Osteocyte (in vitro differentiated cells): ENCODE results near the gene FBXL16. TPM values are rescaled to one million over a fixed set of nuclear protein-coding genes. Genes with fewer than 3 reads are reported as not detected.

Experiments used
- DNase-seq: peaks from one replicate; pipeline ENCODE4 v3.0.0; 2021; ENCODE audit warnings: mixed read lengths; ENCODE audit not compliant: unreplicated experiment; ENCODE audit errors: extremely low spot score
- H3K27ac Mint-ChIP-seq: one replicate; pipeline ENCODE4 v1.8.0; 2021; ENCODE audit warnings: mild to moderate bottlenecking, mixed read lengths; ENCODE audit not compliant: unreplicated experiment
- H3K27me3 Mint-ChIP-seq: one replicate; pipeline ENCODE4 v1.8.0; 2021; ENCODE audit warnings: mixed read lengths; ENCODE audit not compliant: unreplicated experiment
- H3K36me3 Mint-ChIP-seq: one replicate; pipeline ENCODE4 v1.8.0; 2021; ENCODE audit warnings: mixed read lengths; ENCODE audit not compliant: unreplicated experiment
- H3K4me1 Mint-ChIP-seq: one replicate; pipeline ENCODE4 v1.8.0; 2021; ENCODE audit warnings: mixed read lengths; ENCODE audit not compliant: unreplicated experiment
- H3K4me3 Mint-ChIP-seq: one replicate; pipeline ENCODE4 v1.8.0; 2021; ENCODE audit warnings: mild to moderate bottlenecking, moderate library complexity, mixed read lengths; ENCODE audit not compliant: unreplicated experiment
- H3K9me3 Mint-ChIP-seq: one replicate; pipeline ENCODE4 v1.8.0; 2021; ENCODE audit warnings: mixed read lengths; ENCODE audit not compliant: unreplicated experiment
- total RNA-seq: library from RNA; stranded (reverse); gene quantifications from 2 replicates; pipeline ENCODE4 v1.2.1, GENCODE V29; 2021
- TF ChIP-seq, protein P1 (sequence below): fragments of 200-600 bp; sonication (generic); IDR thresholded peaks from 2 replicates; pipeline ENCODE4 v1.5.0; 2021; ENCODE audit warnings: antibody characterized with exemption, mild to moderate bottlenecking, moderate library complexity

Gene FBXL16
- total RNA-seq, 1 donor from 2014 or later: 0.32 TPM

DNA sequence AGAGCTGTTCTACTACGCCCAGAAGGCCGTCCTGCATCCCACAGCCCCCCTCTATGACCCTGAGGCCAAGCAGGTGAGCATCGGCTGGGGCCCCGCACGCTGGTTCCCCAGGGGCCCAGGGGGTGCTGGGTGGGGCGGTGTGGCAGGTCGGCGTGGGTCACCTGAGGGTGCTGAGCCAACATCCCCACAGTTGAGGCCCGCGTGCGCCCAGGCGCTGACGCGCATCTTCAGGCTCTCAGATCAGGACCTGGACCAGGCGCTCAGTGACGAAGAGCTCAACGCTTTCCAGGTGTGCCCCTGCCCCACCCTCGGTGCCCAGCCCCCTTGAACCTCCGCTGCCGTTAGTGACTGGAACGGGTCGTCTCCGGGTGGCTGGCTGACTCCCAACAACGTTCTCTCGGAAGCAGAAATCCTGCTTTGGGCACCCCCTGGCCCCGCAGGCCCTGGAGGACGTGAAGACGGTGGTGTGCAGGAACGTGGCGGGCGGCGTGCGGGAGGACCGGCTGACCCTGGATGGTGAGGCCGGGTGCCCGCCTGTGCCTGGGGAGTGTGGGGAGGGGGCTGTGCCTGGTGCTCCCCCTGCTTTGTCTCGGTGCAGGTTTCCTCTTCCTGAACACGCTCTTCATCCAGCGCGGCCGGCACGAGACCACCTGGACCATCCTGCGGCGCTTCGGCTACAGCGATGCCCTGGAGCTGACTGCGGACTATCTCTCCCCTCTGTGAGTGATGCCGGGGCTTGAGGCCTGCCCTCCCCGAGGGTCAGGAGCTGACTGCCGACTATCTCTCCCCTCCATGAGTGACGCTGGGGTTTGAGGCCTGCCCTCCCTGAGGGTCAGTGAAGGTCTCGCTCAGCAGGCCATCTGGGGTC, 34.9 kb downstream of the FBXL16 start:
- no peaks in the 10 kb centered on the region for H3K9me3 Mint-ChIP-seq
- H3K4me1 Mint-ChIP-seq: peaks cover 12% of the 10 kb centered on the region
- no peak overlapping the region for H3K27ac Mint-ChIP-seq
- DNase-seq: no peak
- H3K4me3 Mint-ChIP-seq: no peak overlapping the region
- TF ChIP-seq, protein P1, sequence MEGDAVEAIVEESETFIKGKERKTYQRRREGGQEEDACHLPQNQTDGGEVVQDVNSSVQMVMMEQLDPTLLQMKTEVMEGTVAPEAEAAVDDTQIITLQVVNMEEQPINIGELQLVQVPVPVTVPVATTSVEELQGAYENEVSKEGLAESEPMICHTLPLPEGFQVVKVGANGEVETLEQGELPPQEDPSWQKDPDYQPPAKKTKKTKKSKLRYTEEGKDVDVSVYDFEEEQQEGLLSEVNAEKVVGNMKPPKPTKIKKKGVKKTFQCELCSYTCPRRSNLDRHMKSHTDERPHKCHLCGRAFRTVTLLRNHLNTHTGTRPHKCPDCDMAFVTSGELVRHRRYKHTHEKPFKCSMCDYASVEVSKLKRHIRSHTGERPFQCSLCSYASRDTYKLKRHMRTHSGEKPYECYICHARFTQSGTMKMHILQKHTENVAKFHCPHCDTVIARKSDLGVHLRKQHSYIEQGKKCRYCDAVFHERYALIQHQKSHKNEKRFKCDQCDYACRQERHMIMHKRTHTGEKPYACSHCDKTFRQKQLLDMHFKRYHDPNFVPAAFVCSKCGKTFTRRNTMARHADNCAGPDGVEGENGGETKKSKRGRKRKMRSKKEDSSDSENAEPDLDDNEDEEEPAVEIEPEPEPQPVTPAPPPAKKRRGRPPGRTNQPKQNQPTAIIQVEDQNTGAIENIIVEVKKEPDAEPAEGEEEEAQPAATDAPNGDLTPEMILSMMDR: no peak
- no peaks in the 10 kb centered on the region for H3K27me3 Mint-ChIP-seq
- H3K36me3 Mint-ChIP-seq: peaks cover 5% of the 10 kb centered on the region

DNA sequence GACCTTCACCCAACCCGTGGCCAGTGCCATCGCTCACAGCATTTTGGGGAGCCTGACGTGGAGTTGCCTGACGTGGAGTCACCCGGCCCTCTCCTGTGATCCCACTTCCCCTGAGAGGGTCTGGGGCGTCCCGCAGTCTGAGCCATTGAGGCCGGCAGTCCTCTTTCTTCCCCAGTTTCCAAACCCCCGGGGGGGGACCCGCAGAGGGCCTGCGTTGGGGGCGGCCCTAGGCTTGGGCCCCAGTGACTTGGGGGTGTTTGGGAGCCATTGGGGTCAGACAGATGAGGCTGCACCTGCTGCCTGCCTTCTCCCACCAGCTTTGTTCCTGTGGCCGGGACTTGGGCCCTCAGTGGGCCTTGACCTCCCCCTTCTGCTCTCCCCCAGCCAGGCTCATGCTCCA, 35.9 kb downstream of the FBXL16 start:
- TF ChIP-seq, protein P1: no peak
- H3K27ac Mint-ChIP-seq: no peak overlapping the region
- no peaks in the 10 kb centered on the region for H3K27me3 Mint-ChIP-seq
- peak overlapping the region; percentile 76 for H3K4me3 Mint-ChIP-seq
- peaks cover 6% of the 10 kb centered on the region for H3K4me1 Mint-ChIP-seq
- no peaks in the 10 kb centered on the region for H3K9me3 Mint-ChIP-seq
- DNase-seq: no peak
- H3K36me3 Mint-ChIP-seq: peaks cover 5% of the 10 kb centered on the region

DNA sequence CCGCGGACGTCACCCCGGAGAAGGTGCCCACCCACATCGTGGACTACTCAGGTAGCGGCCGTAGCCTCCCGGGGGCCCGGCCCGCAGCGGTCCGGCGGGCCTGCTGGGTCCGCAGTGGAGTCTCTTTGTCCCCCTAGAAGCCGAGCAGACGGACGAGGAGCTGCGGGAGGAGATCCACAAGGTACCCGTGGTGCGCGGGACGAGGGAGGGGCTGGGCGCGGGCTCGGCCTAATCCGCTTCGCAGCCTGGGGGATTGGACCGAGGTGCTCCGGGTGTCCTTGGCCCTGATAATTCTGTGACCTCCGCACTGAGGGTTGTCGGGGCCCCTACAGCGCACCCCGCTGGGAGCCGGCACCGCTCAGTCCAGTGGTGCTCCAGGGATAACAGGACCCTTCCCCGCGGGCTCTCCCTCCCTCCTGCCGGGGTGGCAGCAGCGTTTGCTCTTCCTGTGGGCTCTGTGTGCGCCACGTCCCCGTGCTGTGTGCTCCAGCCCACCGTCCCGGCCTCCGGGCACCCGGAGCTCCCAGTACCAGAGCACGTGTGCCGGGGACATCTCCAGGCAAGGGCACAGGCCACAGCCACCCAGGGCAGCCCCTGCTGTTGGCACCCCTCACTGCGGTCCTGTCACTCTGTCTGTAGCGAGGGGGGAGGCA, 37.0 kb downstream of the FBXL16 start:
- Mint-ChIP-seq H3K4me3 (peak overlapping the region; percentile 76), H3K9me3 (no peaks in the 10 kb centered on the region), H3K36me3 (peaks cover 5% of the 10 kb centered on the region), H3K27me3 (no peaks in the 10 kb centered on the region), H3K27ac (no peak overlapping the region), H3K4me1 (peaks cover 5% of the 10 kb centered on the region)
- no peak for DNase-seq
- TF ChIP-seq, protein P1: no peak

DNA sequence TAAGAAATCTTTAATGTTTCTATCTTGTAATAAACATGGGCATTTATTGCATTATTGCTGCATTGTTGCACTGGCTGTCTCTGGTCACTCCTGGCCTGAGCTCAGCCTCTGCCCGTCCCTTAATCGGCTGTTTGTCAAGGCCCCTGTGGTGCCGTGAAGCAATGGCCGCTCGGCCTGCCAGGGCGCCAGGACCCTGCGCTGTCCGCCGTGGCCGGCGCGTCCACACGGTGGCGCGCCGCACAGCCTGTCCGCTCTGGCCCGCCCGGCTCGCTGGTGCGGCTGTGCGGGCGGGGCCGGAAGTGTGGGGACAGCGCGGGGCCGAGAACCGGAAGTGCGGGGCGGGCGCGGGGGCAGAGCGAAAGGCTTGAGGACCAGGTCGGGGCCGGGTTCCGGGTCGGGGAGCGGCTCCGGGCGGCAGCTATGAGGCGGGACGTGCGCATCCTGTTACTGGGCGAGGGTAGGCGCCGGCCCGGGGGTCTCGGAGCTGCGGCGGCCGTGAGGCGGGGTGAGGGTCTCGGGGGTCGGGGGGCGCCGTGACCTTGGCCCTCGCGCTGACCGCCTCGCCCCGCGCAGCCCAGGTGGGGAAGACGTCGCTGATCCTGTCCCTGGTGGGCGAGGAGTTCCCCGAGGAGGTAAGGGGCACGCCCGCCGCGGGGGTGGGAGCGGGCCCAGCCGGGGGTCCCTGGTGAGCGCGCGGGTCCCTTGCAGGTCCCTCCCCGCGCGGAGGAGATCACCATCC, 37.7 kb downstream of the FBXL16 start, which contains the start of gene RHOT2:
TSS of gene RHOT2 (plus strand) at position 353 of the 739 bp plus-strand sequence. CDS start at position 421, 68 bp downstream.
- TF ChIP-seq, protein P1: peak; percentile 94
- Mint-ChIP-seq H3K27me3 (no peaks in the 10 kb centered on the region), H3K27ac (peak within 1 kb of the TSS; percentile 89), H3K4me3 (peak within 1 kb of the TSS; percentile 76), H3K36me3 (peaks cover 4% of the 10 kb centered on the region), H3K4me1 (peaks cover 5% of the 10 kb centered on the region), H3K9me3 (no peaks in the 10 kb centered on the region)
- peak; percentile 98 for DNase-seq
